ENCODE data around the gene TTC28. TPM values are rescaled to one million over a fixed set of nuclear protein-coding genes. Genes with fewer than 3 reads are reported as not detected.

TTC28 gene
- polyA plus RNA-seq, 4 donors: 34.8 to 51.9 (median 36.8) TPM

- DNase-seq (ENCODE audit: low read depth in 4 of 4, low spot score in 3 of 4): no peak
These were observed 350.9 kb downstream of the TTC28 start for GRCh38 chr22:28328756-28329155.

- no peak for DNase-seq (ENCODE audit: low read depth in 4 of 4, low spot score in 3 of 4)
These were observed 363.6 kb downstream of the TTC28 start for GRCh38 chr22:28316014-28316413.

- no peak for DNase-seq (ENCODE audit: low read depth in 4 of 4, low spot score in 3 of 4)
These were observed 364.7 kb downstream of the TTC28 start for GRCh38 chr22:28314959-28315358.

DNA sequence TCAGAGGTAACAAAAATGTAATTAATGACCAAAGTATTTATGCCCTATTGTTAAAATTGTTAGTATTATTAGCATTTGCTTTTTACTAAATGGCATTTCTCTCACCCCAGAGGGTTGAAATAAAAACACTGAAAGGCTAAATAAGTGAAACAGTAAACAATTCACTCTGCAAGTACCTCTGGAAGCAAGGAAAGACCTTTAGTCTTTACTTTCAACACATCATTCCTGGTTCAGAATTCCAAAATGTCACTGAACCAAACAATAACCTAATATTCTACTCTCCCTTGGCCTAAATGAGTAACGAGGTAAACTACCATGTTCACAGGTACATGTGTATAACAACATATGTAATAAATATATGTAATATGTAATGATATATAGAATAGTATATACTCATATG is 369.3 kb downstream of the TTC28 start:
- DNase-seq (ENCODE audit: low read depth in 4 of 4, low spot score in 3 of 4): no peak

DNA sequence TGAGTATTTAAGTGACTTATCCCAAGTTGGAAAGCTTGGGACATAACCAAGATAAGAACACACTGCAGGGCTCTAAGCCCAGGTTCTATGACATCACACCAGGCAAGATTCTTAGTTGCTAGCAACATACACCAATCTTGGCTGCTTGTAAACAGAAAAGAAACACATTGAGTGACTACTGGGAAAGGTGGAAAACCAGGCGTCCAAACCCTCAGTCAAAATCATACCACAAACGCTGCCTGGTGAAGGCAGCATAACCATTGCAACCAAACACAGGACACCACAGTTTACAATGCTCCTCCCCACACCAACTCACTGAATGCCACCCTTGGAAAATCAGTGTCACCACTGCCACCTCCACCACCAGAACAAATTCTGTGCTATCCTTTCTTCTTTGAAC is 379.9 kb downstream of the TTC28 start:
- DNase-seq (ENCODE audit: low read depth in 4 of 4, low spot score in 3 of 4): no peak

GRCh38 chr22:28299309-28299708 is 380.3 kb downstream of the TTC28 start:
- DNase-seq (ENCODE audit: low read depth in 4 of 4, low spot score in 3 of 4): no peak

- no peak for DNase-seq (ENCODE audit: low read depth in 4 of 4, low spot score in 3 of 4)
These were observed 382.1 kb downstream of the TTC28 start for GRCh38 chr22:28297504-28297903.

DNA sequence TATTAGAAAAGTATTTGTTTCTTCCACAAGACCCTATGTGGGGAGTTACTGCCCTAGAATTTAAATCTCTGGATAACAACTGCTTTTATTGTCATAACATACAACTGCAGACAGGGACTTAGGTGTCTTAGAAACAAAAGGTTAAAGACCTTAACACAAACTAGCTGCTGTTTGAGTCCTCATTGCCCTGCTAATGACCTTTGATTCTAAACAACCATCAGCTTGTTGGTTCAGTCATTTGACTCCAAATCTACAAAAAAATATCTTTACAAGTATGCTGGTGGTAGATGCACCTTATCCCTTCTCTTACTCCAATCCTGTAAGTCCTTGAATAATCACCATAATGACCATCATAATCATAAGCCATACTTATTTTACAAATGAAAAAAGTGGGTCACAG is 383.2 kb downstream of the TTC28 start:
- no peak for DNase-seq (ENCODE audit: low read depth in 4 of 4, low spot score in 3 of 4)

- no peak for DNase-seq (ENCODE audit: low read depth in 4 of 4, low spot score in 3 of 4)
These were observed 396.5 kb downstream of the TTC28 start for GRCh38 chr22:28283068-28283654.

DNA sequence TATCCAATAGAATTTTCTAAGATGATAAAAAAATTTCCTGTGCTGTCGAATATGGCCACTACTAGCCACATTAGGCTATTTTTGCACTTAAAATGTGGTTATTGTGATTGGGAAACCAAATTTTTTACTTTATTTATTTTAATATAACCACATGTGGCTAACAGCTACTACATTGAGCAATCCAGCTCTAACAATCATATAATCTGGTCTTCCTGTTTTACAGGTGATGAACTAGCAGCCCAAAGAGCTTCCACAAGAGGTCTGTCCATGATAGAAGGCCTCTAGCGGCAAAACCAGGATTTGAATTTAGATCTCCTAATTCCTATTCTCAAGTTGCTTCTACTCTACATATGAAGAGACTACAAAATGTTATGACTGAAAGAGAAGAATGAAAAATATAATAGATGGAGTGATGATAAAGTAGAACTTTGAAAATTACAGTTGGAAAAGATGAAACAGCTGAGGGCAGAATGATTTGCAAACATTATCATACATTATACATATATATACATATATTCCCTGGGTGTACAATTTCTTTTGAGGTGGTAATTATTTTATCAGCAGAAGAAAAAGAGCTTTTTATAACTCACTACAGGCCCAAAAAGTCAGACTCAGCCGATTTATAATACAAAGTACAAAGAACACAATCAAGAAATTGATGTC is 397.1 kb downstream of the TTC28 start:
- DNase-seq (ENCODE audit: low read depth in 4 of 4, low spot score in 3 of 4): no peak

DNA sequence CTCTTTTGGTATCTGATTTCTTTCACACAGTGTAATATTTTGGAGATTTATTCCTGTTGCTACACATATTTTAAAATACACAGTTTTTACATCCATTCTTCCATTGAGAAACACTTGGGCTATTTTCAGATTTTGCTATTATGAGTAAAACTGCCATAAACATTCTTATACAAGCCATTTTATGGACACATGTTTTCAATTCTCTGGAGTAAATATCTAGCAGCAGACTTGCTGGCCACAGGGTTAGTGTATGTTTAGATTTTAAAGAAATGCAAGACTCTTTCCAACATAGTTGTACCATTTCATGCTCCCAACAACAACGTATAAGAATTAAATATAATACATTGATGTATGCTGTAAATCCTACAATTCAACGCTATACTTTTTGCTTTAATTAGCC is 399.8 kb downstream of the TTC28 start:
- no peak for DNase-seq (ENCODE audit: low read depth in 4 of 4, low spot score in 3 of 4)

GRCh38 chr22:28269277-28269676 is 410.4 kb downstream of the TTC28 start:
- no peak for DNase-seq (ENCODE audit: low read depth in 4 of 4, low spot score in 3 of 4)

DNA sequence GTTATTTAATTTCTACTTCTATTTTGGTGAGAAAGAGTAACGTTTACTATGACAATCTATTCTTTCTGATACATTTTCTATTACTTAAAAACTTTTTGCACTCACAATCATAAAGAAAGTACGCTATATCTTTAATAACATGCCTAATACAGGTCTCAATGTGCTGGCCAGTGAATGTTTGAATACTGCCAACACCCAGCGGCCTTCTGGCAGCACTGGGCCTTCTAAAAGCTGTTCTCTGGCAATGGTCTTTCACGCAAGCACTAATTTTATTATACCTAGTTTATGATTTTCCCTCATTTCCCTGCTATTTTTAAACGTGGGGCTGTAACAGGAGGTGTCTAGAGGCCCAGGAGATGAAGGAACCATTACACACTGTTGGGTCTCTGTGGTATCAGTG is 410.8 kb downstream of the TTC28 start:
- DNase-seq (ENCODE audit: low read depth in 4 of 4, low spot score in 3 of 4): no peak

GRCh38 chr22:28268171-28268570 is 411.5 kb downstream of the TTC28 start:
- DNase-seq (ENCODE audit: low read depth in 4 of 4, low spot score in 3 of 4): no peak

GRCh38 chr22:28260619-28261018 is 419.0 kb downstream of the TTC28 start:
- no peak for DNase-seq (ENCODE audit: low read depth in 4 of 4, low spot score in 3 of 4)

GRCh38 chr22:28259774-28260312 is 419.8 kb downstream of the TTC28 start:
- DNase-seq (ENCODE audit: low read depth in 4 of 4, low spot score in 3 of 4): no peak

DNA sequence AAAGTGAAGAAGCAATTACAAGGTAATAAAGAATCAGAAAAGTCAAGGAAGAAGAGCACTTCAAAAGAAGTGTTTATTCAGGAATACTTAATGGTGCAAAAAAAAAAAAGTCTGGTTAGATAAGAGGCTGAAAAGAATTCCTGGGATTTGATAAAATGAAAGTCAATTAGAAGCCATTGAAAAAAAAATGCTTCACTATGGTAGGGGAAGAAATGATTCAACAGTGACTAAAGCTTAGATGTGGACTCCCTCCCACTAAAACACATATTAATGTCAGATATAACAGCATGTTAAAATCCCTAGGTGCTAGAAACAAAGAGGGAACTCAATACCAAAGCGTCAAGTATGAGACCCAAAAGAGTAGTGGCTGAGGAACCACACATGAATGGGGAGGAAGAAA is 425.2 kb downstream of the TTC28 start:
- no peak for DNase-seq (ENCODE audit: low read depth in 4 of 4, low spot score in 3 of 4)

DNA sequence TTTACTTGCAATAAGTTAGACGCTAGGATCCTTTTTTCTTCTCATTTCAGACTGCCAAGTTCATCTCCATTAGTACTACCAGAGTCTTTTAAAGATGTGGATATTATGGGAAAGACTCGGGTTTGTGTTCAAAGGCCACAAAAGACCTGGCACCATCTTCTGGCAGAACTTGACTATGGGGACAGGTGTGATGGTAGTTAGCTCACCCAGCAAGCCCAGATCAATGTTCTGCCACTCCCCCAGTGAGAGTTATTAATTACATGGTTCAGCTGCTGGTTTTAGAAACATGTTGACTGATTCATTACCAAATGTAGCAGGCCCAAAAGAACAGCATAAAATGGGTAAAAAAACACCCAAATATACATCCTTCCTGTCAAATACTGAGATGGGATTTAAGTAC is 427.1 kb downstream of the TTC28 start:
- DNase-seq (ENCODE audit: low read depth in 4 of 4, low spot score in 3 of 4): no peak

DNA sequence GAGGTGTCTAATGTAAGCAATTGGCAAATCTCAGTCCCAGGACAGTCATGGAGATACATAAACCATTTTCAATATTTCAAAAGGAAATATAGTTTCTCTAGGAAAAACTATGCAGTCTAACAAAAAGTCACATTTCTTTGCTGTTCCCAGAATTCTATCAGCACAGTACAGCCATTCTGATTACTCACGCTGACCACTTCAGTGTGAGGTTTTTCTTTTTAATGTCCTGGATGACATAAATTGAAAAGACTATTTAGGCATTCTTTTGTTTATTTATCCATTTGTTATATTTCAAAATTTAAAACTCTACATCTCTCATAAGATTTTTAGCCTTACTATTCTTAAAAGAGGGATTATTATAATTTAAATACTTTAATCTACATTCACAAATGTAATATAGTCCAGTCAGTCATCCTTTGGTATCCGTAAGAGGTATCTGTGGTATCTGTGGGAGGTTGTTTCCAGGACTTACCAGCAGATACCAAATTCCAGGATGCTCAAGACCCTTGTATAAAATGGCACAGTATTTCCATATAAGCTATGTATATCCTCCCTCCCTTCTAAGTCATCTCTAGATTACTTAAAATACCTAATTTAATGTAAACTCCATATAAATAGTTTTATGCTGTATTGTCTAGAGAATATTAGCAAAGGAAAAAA is 429.5 kb downstream of the TTC28 start:
- no peak for DNase-seq (ENCODE audit: low read depth in 4 of 4, low spot score in 3 of 4)

- DNase-seq (ENCODE audit: low read depth in 4 of 4, low spot score in 3 of 4): no peak
These were observed 430.2 kb downstream of the TTC28 start for GRCh38 chr22:28249402-28249801.

DNA sequence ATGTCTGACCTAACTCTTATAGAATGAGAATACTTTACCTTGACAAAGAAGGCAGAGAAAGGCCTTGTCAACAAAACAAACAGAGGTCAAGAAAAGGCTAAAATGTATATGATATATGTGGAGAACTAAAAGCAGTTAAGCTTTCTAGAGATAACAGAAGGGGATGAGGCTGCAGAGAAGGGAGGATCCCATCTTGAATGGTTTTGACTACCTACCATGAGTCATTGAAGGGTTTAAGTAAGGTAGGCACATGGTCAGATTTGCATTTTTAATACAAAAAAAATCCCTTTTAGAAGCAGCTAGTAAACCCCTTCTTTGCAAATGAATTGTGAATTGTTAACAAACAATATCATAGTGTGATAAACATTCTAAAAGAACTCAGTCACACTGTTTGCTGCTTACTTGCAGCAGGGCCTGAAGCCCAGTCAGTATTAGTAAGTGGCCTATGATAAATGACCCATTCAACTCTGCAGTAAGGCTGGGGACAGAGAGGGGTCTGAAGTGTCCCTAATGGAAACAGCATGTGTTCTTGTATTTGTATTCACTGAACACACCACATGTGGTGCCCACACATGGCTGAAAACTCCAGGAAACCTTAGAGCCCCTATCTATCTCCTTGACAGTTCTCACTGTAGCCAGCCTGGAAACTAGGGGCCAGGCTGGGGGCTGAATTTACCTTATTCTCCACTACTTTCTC is 431.8 kb downstream of the TTC28 start:
- no peak for DNase-seq (ENCODE audit: low read depth in 4 of 4, low spot score in 3 of 4)

Measured in left renal pelvis (tissue), 4 donors.